Rectal smooth muscle tissue (tissue), 1 donor: Measurements from ENCODE around the gene SGSM1.

Experiments
- H3K27ac ChIP-seq: one replicate; pipeline ENCODE4 v1.7.0; 2013; ENCODE audit warnings: low read depth, low read length, inconsistent platforms
- H3K27me3 ChIP-seq: one replicate; pipeline ENCODE4 v1.7.0; 2013; ENCODE audit warnings: low read length; ENCODE audit not compliant: control insufficient read depth, insufficient read depth
- H3K36me3 ChIP-seq: one replicate; pipeline ENCODE4 v1.7.0; 2013; ENCODE audit warnings: low read length; ENCODE audit not compliant: control insufficient read depth, insufficient read depth
- H3K4me1 ChIP-seq: one replicate; pipeline ENCODE4 v1.7.0; 2013; ENCODE audit warnings: low read length; ENCODE audit not compliant: control insufficient read depth, insufficient read depth
- H3K4me3 ChIP-seq: one replicate; pipeline ENCODE4 v1.7.0; 2013; ENCODE audit warnings: low read length
- H3K9ac ChIP-seq: one replicate; pipeline ENCODE4 v1.7.0; 2013; ENCODE audit warnings: low read length

The SGSM1 gene

DNA sequence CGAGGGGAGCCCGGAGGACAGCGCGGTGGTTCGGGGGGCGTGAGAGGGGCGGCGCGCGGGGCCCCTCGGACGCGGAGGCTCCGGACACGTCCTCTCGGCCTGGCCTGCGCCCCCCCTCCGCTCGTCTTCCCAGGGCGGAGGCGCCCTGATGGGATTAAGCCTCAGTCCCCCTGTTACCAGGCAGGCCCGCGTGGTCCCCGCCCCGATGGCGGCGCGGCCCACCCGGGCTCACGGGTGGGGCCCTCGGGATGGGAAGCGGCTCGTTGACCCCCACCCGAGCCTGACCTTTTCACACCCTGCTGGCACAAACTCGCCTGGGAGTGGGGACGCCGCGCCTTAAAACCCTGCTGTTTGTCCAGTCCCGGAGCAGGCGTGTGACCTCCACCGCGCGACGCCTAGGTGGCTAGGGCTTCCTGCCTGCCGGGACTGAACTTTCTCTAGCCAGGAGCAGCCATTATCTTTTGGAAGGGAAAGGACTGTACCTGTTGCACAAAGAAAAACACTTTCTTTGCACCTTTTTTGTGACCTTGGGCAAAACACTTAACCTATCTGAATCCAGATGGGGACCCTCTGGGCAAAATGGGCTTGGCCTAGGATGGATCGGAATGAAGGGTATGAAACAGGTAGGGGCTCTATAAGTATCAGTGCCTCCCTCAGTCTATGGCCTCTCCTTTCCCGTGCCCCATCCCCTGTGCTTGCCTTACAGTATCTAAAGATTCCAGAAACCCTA, 147.5 kb downstream of the SGSM1 start:
- H3K4me1 ChIP-seq, result no peaks in the 10 kb centered on the region
- H3K27ac ChIP-seq, result peak overlapping the region; percentile 33
- H3K27me3 ChIP-seq, result no peaks in the 10 kb centered on the region

DNA sequence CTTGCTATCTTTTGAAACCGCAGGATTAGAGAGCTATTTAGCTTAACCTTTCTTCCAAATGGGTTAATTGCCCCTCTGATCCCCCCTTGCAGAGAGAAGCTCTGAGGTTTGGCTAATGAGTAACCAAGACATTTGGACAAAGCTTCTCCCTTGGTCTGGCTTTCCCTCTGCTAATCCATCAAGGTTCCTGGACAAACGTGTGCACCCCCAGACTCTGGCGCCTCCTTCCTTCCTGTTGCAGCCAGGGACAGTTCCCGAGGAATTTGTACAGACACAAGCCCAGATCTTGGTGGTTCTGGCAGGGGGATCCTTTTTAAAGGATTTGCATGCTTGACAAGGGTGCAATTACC, 148.1 kb downstream of the SGSM1 start:
- peak overlapping the region; percentile 79 for H3K4me3 ChIP-seq
- no peak overlapping the region for H3K27ac ChIP-seq
- no peaks in the 10 kb centered on the region for H3K4me1 ChIP-seq
- H3K36me3 ChIP-seq, result no peaks in the 10 kb centered on the region
- no peak overlapping the region for H3K9ac ChIP-seq
- H3K27me3 ChIP-seq, result no peaks in the 10 kb centered on the region

More for the DNA sequence above, 147.5 kb downstream of the SGSM1 start:
- Histone ChIP-seq H3K4me3 (peak overlapping the region; percentile 79), H3K36me3 (no peaks in the 10 kb centered on the region), H3K9ac (peak overlapping the region; percentile 93)

DNA sequence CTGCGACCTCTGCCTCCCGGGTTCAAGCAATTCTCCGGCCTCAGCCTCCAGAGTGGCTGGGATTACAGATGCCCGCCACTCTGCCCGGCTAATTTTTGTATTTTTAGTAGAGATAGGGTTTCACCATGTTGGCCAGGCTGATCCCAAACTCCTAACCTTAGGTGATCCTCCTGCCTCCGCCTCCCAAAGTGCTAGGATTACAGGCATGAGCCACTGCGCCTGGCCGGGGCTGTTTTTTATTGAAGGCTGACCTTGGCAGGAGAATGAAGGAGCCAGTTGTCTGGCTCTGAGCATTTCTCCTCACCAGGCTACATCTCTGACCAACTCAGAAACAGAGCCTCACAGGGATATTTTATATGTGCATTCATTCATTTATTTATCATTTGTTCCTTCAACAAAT, 148.8 kb downstream of the SGSM1 start:
- H3K4me1 ChIP-seq, result no peaks in the 10 kb centered on the region
- no peaks in the 10 kb centered on the region for H3K27me3 ChIP-seq
- H3K9ac ChIP-seq, result no peak overlapping the region
- no peaks in the 10 kb centered on the region for H3K36me3 ChIP-seq
- H3K4me3 ChIP-seq, result no peak overlapping the region
- no peak overlapping the region for H3K27ac ChIP-seq

DNA sequence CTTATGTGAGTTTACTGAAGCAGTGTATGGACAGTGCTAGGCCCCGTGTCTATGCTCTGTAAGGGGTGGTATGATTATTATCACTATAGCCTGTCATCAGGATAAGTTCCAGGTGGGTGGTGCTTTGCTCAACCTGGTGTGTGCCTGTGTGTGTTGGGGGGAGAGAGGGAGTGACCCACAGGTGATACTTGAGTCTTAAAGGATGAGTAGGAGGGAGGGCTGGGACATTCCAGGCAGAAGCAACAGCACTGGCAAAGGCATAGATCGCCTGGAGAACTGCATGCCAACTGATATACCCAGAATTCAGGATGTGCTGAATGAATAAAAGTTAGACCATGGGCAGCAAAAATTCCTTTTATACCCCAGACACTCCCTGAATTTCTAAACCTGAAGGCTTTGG, 151.0 kb downstream of the SGSM1 start:
- H3K27ac ChIP-seq, result no peak overlapping the region

DNA sequence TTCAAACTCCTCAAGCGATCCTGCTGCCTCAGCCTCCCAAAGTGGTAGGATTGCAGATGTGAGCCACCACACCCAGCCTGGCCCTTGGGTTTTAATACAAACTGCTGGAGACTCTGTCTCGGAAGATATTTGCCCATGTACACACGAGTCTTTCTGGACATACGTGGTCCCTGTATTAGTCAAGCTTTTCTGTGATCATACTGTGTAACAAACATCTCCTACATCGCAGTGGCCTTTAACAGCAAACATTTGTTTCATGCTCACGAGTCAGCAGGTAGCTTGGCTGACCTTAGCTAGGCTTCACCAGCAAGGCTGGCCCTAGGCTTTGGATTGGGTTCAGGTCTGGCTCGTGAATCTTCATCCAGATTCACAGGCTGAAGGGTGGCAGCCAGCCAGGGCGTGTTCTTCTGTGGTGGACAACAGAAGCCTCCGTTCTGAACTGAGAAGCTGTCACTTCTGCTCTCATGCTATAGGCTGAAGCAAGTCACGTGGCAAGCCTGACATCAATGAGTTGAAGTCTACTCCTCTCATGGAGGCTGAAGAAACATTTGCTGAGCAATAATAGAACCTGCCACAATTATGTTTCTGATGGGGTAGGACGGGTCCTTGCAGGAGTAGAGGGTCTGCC, 155.3 kb downstream of the SGSM1 start:
- H3K9ac ChIP-seq, result no peak overlapping the region
- no peaks in the 10 kb centered on the region for H3K36me3 ChIP-seq
- no peak overlapping the region for H3K4me3 ChIP-seq
- H3K4me1 ChIP-seq, result no peaks in the 10 kb centered on the region
- no peak overlapping the region for H3K27ac ChIP-seq
- no peaks in the 10 kb centered on the region for H3K27me3 ChIP-seq

More for the DNA sequence above, 151.0 kb downstream of the SGSM1 start:
- no peaks in the 10 kb centered on the region for H3K36me3 ChIP-seq
- H3K4me1 ChIP-seq, result no peaks in the 10 kb centered on the region
- no peak overlapping the region for H3K9ac ChIP-seq
- no peak overlapping the region for H3K4me3 ChIP-seq
- H3K27me3 ChIP-seq, result no peaks in the 10 kb centered on the region

DNA sequence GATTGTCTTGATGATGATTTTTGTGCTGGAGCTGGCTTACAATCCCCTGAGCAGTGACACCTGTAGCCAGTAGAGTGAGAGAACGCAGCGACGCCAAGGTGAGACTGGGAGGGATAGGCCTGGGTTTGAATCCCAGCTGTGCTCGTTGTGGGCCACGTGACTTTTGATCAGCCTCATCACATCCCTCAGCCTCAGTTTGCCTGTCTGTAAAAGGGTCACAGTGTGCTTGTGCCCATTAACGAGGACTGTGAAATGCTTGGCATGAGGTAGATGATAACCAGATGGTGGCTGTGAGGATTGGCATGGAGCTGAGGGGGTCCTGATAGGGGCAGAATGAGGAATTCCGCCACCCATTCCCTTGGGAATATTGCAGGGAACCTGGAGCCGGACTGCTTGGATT, 156.1 kb downstream of the SGSM1 start:
- no peak overlapping the region for H3K27ac ChIP-seq
- H3K27me3 ChIP-seq, result no peaks in the 10 kb centered on the region
- no peaks in the 10 kb centered on the region for H3K36me3 ChIP-seq
- H3K4me3 ChIP-seq, result no peak overlapping the region
- H3K9ac ChIP-seq, result no peak overlapping the region
- no peaks in the 10 kb centered on the region for H3K4me1 ChIP-seq

DNA sequence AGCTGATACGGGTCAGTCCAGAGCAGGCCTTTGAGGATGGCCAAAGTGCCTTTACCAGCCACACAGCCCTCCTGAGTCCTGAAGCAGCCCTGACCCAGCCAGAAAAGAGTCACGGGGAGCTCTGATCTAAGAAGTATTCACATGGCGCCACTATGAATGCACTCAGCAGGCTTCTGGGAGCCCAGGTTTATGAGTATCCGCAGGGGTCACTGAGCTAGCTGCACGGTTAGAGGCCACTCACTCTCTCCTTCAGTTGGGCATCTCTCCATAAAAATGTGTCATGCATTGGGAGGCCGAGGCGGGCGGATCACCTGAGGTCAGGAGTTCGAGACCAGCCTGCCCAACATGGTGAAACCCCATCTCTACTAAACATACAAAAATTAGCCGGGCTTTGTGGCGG, 156.8 kb downstream of the SGSM1 start:
- Histone ChIP-seq H3K4me1 (no peaks in the 10 kb centered on the region), H3K36me3 (no peaks in the 10 kb centered on the region), H3K27me3 (no peaks in the 10 kb centered on the region), H3K27ac (no peak overlapping the region), H3K9ac (no peak overlapping the region), H3K4me3 (no peak overlapping the region)

DNA sequence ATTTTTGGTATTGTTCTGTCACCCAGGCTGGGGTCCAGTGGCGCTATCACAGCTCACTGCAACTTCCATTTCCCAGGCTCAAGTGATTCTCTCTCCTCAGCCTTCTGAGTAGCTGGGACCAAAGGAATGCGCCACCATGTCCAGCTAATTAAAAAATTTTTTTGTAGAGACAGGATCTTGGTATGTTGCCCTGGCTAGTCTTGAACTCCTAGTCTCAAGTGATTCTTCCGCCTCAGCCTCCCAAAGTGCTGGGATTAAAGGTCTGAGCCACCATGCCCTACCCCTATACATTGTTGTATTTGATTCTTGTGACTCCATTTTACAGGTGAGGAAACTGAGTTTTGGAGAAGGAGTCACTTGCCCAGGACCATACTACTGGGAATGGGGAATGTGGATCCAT, 158.4 kb downstream of the SGSM1 start:
- no peaks in the 10 kb centered on the region for H3K36me3 ChIP-seq
- no peaks in the 10 kb centered on the region for H3K27me3 ChIP-seq
- H3K4me1 ChIP-seq, result no peaks in the 10 kb centered on the region
- no peak overlapping the region for H3K4me3 ChIP-seq
- H3K27ac ChIP-seq, result no peak overlapping the region
- no peak overlapping the region for H3K9ac ChIP-seq

DNA sequence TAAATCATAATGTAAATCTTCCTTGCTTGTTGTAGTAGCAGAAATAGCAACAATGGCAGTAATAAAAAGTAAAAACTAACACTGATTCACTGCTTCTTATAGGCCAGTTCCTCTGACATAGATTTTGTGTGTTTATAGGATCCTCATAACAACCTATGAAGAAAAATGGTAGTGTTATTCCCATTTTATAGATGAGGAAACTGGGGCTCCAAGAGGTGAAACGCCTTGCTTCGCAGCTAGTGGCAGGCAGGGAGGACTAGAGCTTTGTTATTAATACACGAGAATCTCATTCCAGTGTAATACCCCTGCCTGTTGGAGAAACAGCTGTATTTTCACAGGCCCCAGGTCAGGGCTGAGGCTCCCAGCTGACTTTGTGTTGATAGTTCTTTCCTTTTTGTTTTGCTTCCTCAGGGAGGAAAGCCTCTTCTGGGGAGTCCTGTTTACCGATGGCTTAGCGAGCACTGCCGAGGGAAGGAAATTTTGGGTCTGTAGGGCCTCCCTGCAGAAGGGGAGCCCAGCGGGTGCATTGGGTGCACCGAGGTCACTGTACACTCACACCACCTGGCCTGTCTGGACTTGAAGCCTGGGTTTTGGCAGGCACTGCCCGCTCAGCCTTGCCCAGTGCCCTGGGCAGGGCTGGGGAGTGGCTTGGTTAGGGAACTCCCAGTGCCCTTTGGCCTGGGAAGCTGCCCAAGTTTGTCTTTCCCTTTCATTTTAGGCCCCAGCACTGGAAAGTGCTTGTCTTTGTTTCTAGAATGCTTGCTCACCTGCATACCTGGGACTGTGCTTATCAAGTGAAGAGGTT, 160.0 kb downstream of the SGSM1 start:
- Histone ChIP-seq H3K9ac (no peak overlapping the region), H3K27me3 (no peaks in the 10 kb centered on the region), H3K36me3 (no peaks in the 10 kb centered on the region), H3K4me1 (no peaks in the 10 kb centered on the region), H3K27ac (no peak overlapping the region), H3K4me3 (no peak overlapping the region)

DNA sequence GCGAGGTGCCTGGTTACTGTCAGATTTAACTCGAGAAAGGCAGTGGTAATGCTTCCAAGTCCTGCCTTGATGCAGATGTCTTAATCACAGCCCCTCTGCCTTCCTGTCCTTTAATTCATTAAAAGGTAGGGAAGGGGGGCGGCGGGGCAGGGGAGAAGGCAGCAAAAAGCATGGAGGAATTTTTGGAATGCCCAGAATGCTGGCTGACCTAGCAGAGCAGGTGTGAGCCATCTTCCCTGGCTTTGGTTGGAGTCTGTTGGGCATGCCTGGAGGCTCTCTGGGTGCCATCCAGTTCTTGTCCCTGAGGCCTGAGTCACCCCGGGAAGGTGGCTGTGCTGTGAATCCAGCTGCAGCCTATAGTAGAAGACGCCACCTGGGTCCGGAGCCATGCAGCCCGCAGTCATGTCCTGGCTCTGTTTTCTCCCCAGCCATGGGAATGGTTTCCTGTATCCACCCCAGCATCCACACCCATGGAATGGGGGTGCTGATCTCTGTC, 162.1 kb downstream of the SGSM1 start:
- H3K4me3 ChIP-seq, result no peak overlapping the region
- no peak overlapping the region for H3K9ac ChIP-seq
- no peaks in the 10 kb centered on the region for H3K36me3 ChIP-seq
- H3K4me1 ChIP-seq, result no peaks in the 10 kb centered on the region
- no peaks in the 10 kb centered on the region for H3K27me3 ChIP-seq
- no peak overlapping the region for H3K27ac ChIP-seq

DNA sequence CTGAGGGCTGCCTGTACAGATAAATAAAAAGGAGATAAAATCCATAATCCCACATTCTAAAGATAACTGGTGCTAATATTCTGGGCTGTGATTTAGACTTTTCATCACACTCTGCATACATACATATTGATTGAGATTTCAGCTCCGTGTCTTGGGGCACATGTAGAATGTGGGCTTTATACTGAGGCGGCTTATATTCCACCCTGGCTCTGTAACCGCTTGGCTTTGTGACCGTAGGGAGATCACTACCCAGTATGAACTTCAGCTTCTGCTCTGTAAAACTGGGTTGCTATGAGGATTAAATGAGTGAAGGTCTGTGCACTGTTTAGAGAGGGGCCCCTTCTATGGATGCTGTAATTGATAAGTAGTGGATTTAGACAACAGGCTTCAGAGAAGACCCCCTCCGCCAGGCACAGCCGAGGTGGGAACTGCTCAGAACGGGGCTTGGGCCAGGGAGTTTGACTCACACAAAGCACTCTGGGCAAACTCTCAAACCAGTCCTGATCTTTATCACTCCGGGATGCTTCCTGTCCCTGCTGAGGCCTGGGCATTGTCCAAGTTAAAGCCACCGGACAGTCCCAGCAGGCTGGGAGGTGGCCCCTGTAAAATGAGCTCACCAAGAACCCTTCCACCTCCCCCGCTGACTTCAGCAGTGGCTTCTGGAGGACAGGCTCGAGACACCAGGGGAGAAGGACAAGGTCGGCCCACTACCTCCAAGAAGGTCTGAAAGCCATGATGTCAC, 163.7 kb downstream of the SGSM1 start:
- Histone ChIP-seq H3K4me3 (no peak overlapping the region), H3K9ac (no peak overlapping the region), H3K27me3 (no peaks in the 10 kb centered on the region), H3K4me1 (no peaks in the 10 kb centered on the region), H3K36me3 (no peaks in the 10 kb centered on the region), H3K27ac (no peak overlapping the region)

DNA sequence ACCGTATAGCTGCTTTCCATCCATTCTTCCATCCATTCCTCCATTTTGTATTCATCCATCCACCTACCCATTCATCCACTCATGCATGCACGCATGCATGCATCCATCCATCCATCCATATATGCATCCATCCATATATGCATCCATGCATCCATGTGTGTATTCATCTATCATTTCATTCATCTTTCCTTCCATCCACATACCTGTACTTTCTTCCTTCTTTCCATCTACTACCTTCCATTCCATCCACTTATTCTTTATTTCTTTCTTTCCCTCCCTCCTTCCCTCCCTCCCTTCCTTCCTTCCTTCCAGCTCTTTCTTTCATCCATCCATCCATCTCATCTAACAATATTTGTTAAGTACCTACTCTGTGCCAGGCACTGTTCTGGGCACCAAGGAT, 166.4 kb downstream of the SGSM1 start:
- Histone ChIP-seq H3K36me3 (no peaks in the 10 kb centered on the region), H3K4me3 (no peak overlapping the region), H3K9ac (no peak overlapping the region), H3K27ac (no peak overlapping the region), H3K27me3 (no peaks in the 10 kb centered on the region), H3K4me1 (no peaks in the 10 kb centered on the region)
